GM23338 (cell line): ENCODE data around the gene CCDC110. TPM values are rescaled to one million over a fixed set of nuclear protein-coding genes. Genes with fewer than 3 reads are reported as not detected.

Experiments used
- ATAC-seq: fragments of 200-7000 bp; cut with Tn5 transposase; 3 replicates; pipeline ENCODE4 v1.9.1; 2020
- DNase-seq: peaks from one replicate; pipeline ENCODE4 v3.0.0-alpha.2; 2015; ENCODE audit warnings: low spot score
- H2AFZ ChIP-seq: fragments of 200-600 bp; sonication (generic); 2 replicates; pipeline ENCODE4 v1.8.0; 2016; ENCODE audit warnings: antibody characterized with exemption, mild to moderate bottlenecking, moderate library complexity
- H3F3A ChIP-seq: fragments of 200-600 bp; sonication (generic); replicated peaks from 2 replicates; pipeline ENCODE4 v1.8.0; 2017; ENCODE audit warnings: antibody characterized with exemption, mixed run types, low read depth
- H3K27ac ChIP-seq: fragments of 200-600 bp; sonication (generic); 2 replicates; pipeline ENCODE4 v1.6.1; 2016; ENCODE audit warnings: low read depth
- H3K27me3 ChIP-seq: fragments of 200-600 bp; sonication (generic); 2 replicates; pipeline ENCODE4 v1.8.0; 2016; ENCODE audit warnings: mild to moderate bottlenecking, mixed run types, moderate library complexity; ENCODE audit not compliant: insufficient read depth
- H3K36me3 ChIP-seq: fragments of 200-600 bp; sonication (generic); 2 replicates; pipeline ENCODE4 v1.8.0; 2016; ENCODE audit warnings: mild to moderate bottlenecking; ENCODE audit not compliant: insufficient read depth
- H3K4me1 ChIP-seq: fragments of 200-600 bp; sonication (generic); 2 replicates; pipeline ENCODE4 v1.8.0; 2016; ENCODE audit warnings: mild to moderate bottlenecking, moderate library complexity; ENCODE audit not compliant: insufficient read depth
- H3K4me2 ChIP-seq: fragments of 200-600 bp; sonication (generic); 2 replicates; pipeline ENCODE4 v1.7.1; 2017; ENCODE audit warnings: mixed run types
- H3K4me3 ChIP-seq: fragments of 200-600 bp; sonication (generic); 2 replicates; pipeline ENCODE4 v1.6.1; 2016; ENCODE audit warnings: mixed run types
- H3K79me2 ChIP-seq: fragments of 200-600 bp; sonication (generic); replicated peaks from 2 replicates; pipeline ENCODE4 v1.8.0; 2017; ENCODE audit warnings: mild to moderate bottlenecking; ENCODE audit not compliant: insufficient read depth
- H3K9me2 ChIP-seq: fragments of 200-600 bp; sonication (generic); 2 replicates; pipeline ENCODE4 v1.8.0; 2017; ENCODE audit not compliant: insufficient read depth
- H4K20me1 ChIP-seq: fragments of 200-600 bp; sonication (generic); replicated peaks from 2 replicates; pipeline ENCODE4 v1.8.0; 2017; ENCODE audit warnings: mild to moderate bottlenecking; ENCODE audit not compliant: insufficient read depth
- H3K27ac Mint-ChIP-seq: 2 replicates; pipeline ENCODE4 v1.8.0; 2020; ENCODE audit warnings: inconsistent platforms, mild to moderate bottlenecking, moderate library complexity, mixed read lengths
- H3K27me3 Mint-ChIP-seq: 3 replicates; pipeline ENCODE4 v1.8.0; 2022; ENCODE audit warnings: low read depth, mild to moderate bottlenecking, moderate library complexity, mixed read lengths, inconsistent platforms; ENCODE audit not compliant: insufficient read depth, poor library complexity
- H3K36me3 Mint-ChIP-seq: 3 replicates; pipeline ENCODE4 v1.8.0; 2021; ENCODE audit warnings: low read depth, mild to moderate bottlenecking, inconsistent platforms, moderate library complexity, mixed read lengths
- H3K4me1 Mint-ChIP-seq: 3 replicates; pipeline ENCODE4 v1.8.0; 2020; ENCODE audit warnings: mild to moderate bottlenecking, inconsistent platforms, mixed read lengths
- H3K4me3 Mint-ChIP-seq: 3 replicates; pipeline ENCODE4 v1.8.0; 2021; ENCODE audit warnings: moderate library complexity, mild to moderate bottlenecking, inconsistent platforms, mixed read lengths
- H3K9me3 Mint-ChIP-seq: 3 replicates; pipeline ENCODE4 v1.8.0; 2020; ENCODE audit warnings: moderate library complexity, mild to moderate bottlenecking, inconsistent platforms, mixed read lengths
- CREB1 ChIP-seq: fragments of 250-450 bp; sonication (Bioruptor Pico); IDR thresholded peaks from 2 replicates; pipeline ENCODE4 v1.5.0; 2020; ENCODE audit warnings: low read depth, mild to moderate bottlenecking, moderate library complexity
- CTCF ChIP-seq, 2 experiments: fragments of 200-600 bp in 1 of 2; sonication (generic) in 1 of 2; conservative IDR thresholded peaks; 2 replicates each; pipeline versions ENCODE4 v1.5.1 to v1.6.1; 2016 to 2017; ENCODE audit warnings: antibody characterized with exemption in 2 of 2, low read depth in 2 of 2, mild to moderate bottlenecking in 2 of 2, moderate library complexity in 1 of 2
- EZH2 ChIP-seq: fragments of 200-600 bp; sonication (generic); IDR thresholded peaks from one replicate; pipeline ENCODE4 v1.8.0; 2017; ENCODE audit warnings: antibody characterized with exemption, mild to moderate bottlenecking, low read depth; ENCODE audit not compliant: unreplicated experiment
- EZH2phosphoT487 ChIP-seq: fragments of 200-600 bp; sonication (generic); IDR thresholded peaks from one replicate; pipeline ENCODE4 v1.8.1; 2018; ENCODE audit warnings: antibody characterized with exemption; ENCODE audit not compliant: unreplicated experiment
- JUNB ChIP-seq: IDR thresholded peaks from one replicate; pipeline ENCODE4 v1.6.1; 2016; ENCODE audit warnings: antibody characterized with exemption; ENCODE audit not compliant: unreplicated experiment
- NANOG ChIP-seq: IDR thresholded peaks from 2 replicates; pipeline ENCODE4 v1.6.1; 2016; ENCODE audit warnings: antibody characterized with exemption, borderline replicate concordance
- STAT1 ChIP-seq: IDR thresholded peaks from one replicate; pipeline ENCODE4 v1.6.1; 2016; ENCODE audit warnings: antibody characterized with exemption; ENCODE audit not compliant: unreplicated experiment
- ZNF114 ChIP-seq: fragments of 250-450 bp; sonication (Bioruptor Pico); IDR thresholded peaks from 2 replicates; pipeline ENCODE4 v1.5.0; 2020; ENCODE audit warnings: mild to moderate bottlenecking, moderate library complexity
- ZNF331 ChIP-seq: fragments of 250-450 bp; sonication (Bioruptor Pico); IDR thresholded peaks from 2 replicates; pipeline ENCODE4 v1.5.0; 2020; ENCODE audit warnings: low read depth, mild to moderate bottlenecking, moderate library complexity
- polyA plus RNA-seq: library from polyadenylated mRNA; unstranded; fragments of >200 nt; fragmentation: Nextera tagmentation; extraction: Ambion mirVana; gene quantifications from 2 replicates; pipeline ENCODE4 v1.2.1, GENCODE V29; 2016
- total RNA-seq: library from RNA; depleted of rRNA; stranded (reverse); fragments of >200 nt; shearing (Covaris generic); gene quantifications from 2 replicates; pipeline ENCODE4 v1.2.3, GENCODE V29; 2014
- TF ChIP-seq, protein P1 (sequence below): IDR thresholded peaks from one replicate; pipeline ENCODE4 v1.6.1; 2018; ENCODE audit warnings: antibody characterized with exemption; ENCODE audit not compliant: unreplicated experiment
- TF ChIP-seq, protein P2 (sequence below): IDR thresholded peaks from 2 replicates; pipeline ENCODE4 v1.6.1; 2016; ENCODE audit warnings: antibody characterized with exemption

The CCDC110 gene
- total and polyA plus RNA-seq, 2 experiments from 2014 or later = 5.4 to 6.7 TPM

DNA sequence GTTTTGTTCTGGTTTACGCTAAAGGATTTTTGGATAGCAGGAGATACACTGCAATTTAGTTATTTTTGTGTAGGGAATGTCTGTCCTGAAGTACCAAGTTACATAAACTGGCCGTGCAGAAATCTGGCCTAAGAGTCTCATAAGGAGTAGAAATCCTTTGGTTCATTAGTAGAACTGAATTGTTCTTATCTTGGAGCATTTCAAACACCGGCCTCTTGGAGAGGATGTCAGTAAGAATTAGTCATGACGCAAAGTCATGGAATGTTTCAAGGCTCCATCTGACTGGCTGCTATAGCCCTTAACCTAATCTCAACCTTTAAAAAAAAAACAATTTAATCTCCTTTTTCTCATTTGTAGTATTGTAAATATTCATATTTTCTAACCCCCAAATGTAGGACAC is 48.6 kb upstream of the CCDC110 start (continued):
- TF ChIP-seq ZNF114 (CRISPR knock-in tag) (no peak), NANOG (no peak), JUNB (no peak), EZH2phosphoT487 (no peak)
- TF ChIP-seq, protein P1, sequence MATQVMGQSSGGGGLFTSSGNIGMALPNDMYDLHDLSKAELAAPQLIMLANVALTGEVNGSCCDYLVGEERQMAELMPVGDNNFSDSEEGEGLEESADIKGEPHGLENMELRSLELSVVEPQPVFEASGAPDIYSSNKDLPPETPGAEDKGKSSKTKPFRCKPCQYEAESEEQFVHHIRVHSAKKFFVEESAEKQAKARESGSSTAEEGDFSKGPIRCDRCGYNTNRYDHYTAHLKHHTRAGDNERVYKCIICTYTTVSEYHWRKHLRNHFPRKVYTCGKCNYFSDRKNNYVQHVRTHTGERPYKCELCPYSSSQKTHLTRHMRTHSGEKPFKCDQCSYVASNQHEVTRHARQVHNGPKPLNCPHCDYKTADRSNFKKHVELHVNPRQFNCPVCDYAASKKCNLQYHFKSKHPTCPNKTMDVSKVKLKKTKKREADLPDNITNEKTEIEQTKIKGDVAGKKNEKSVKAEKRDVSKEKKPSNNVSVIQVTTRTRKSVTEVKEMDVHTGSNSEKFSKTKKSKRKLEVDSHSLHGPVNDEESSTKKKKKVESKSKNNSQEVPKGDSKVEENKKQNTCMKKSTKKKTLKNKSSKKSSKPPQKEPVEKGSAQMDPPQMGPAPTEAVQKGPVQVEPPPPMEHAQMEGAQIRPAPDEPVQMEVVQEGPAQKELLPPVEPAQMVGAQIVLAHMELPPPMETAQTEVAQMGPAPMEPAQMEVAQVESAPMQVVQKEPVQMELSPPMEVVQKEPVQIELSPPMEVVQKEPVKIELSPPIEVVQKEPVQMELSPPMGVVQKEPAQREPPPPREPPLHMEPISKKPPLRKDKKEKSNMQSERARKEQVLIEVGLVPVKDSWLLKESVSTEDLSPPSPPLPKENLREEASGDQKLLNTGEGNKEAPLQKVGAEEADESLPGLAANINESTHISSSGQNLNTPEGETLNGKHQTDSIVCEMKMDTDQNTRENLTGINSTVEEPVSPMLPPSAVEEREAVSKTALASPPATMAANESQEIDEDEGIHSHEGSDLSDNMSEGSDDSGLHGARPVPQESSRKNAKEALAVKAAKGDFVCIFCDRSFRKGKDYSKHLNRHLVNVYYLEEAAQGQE = no peak

GRCh38 chr4:185518494-185518893 is 47.0 kb upstream of the CCDC110 start:
- Mint-ChIP-seq H3K36me3 (no peaks in the 10 kb centered on the region), H3K27ac (no peak overlapping the region), H3K9me3 (no peaks in the 10 kb centered on the region), H3K4me3 (no peak overlapping the region), H3K4me1 (no peaks in the 10 kb centered on the region), H3K27me3 (no peaks in the 10 kb centered on the region)
- H3K4me2 ChIP-seq = no peak overlapping the region
- H3K4me1 ChIP-seq = no peaks in the 10 kb centered on the region
- TF ChIP-seq CREB1 (CRISPR knock-in tag) (no peak), EZH2 (no peak), CTCF (conservative IDR thresholded peaks at IDR 0.05; ENCODE audit: low read depth in 2 of 2) (no peak), ZNF331 (CRISPR knock-in tag) (no peak), STAT1 (no peak), NANOG (no peak), ZNF114 (CRISPR knock-in tag) (no peak), JUNB (no peak), EZH2phosphoT487 (no peak)
- TF ChIP-seq, protein P1 = no peak
- TF ChIP-seq, protein P2, sequence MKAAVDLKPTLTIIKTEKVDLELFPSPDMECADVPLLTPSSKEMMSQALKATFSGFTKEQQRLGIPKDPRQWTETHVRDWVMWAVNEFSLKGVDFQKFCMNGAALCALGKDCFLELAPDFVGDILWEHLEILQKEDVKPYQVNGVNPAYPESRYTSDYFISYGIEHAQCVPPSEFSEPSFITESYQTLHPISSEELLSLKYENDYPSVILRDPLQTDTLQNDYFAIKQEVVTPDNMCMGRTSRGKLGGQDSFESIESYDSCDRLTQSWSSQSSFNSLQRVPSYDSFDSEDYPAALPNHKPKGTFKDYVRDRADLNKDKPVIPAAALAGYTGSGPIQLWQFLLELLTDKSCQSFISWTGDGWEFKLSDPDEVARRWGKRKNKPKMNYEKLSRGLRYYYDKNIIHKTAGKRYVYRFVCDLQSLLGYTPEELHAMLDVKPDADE = no peak
- no peaks in the 10 kb centered on the region for H3K79me2 ChIP-seq
- H3K27ac ChIP-seq = no peak overlapping the region
- H3K4me3 ChIP-seq = no peak overlapping the region
- H3K27me3 ChIP-seq = no peaks in the 10 kb centered on the region
- DNase-seq (no peak), ATAC-seq (no peak)
- H3K9me2 ChIP-seq = no peaks in the 10 kb centered on the region
- no peak overlapping the region for H2AFZ ChIP-seq
- H3F3A ChIP-seq = no peaks in the 10 kb centered on the region
- H4K20me1 ChIP-seq = no peaks in the 10 kb centered on the region
- no peaks in the 10 kb centered on the region for H3K36me3 ChIP-seq
